H1 (cell line): ENCODE data around the gene CDH22. TPM values are rescaled to one million over a fixed set of nuclear protein-coding genes. Genes with fewer than 3 reads are reported as not detected.
A peak's percentile ranks its signal among the peaks of the same experiment; 100 is the strongest.

ENCODE experiments used
- CTCF ChIA-PET: fragments of 300-600 bp; sonication (Branson Sonifier 250); formaldehyde crosslinking; loops from one replicate; lab custom pipeline; 2021; ENCODE audit not compliant: partially characterized antibody; lab: Charles Lee
- POLR2A ChIA-PET: fragments of 300-600 bp; sonication (Branson Sonifier 250); formaldehyde crosslinking; loops from one replicate; lab custom pipeline; 2021; ENCODE audit warnings: inconsistent platforms; ENCODE audit not compliant: partially characterized antibody; lab: Charles Lee
- DNase-seq, 2 experiments: peaks; one replicate each; pipeline versions ENCODE4 v3.0.0 to v3.0.0-alpha.2; 2010 to 2022; ENCODE audit warnings: low spot score in 2 of 2, low read depth in 1 of 2, mixed read lengths in 1 of 2
- FAIRE-seq: peaks from 2 replicates; lab custom pipeline; 2011; peaks lifted over from hg19 to GRCh38; lab: Jason Lieb, UNC
- H2AFZ ChIP-seq: 2 replicates; pipeline ENCODE4 v1.8.1; 2012; ENCODE audit warnings: low read length, inconsistent platforms
- H2AK5ac ChIP-seq: 2 replicates; pipeline ENCODE4 v1.6.1; 2013; ENCODE audit warnings: low read depth, low read length
- H2BK120ac ChIP-seq: replicated peaks from 2 replicates; pipeline ENCODE3; 2013; ENCODE audit warnings: low read depth, low read length, inconsistent platforms
- H2BK12ac ChIP-seq: 2 replicates; pipeline ENCODE4 v1.6.1; 2013; ENCODE audit warnings: low read depth, low read length
- H2BK15ac ChIP-seq: 2 replicates; pipeline ENCODE4 v1.6.1; 2013; ENCODE audit warnings: low read length
- H2BK20ac ChIP-seq: 2 replicates; pipeline ENCODE4 v1.6.1; 2013; ENCODE audit warnings: low read length
- H2BK5ac ChIP-seq: 2 replicates; pipeline ENCODE4 v1.6.1; 2013; ENCODE audit warnings: low read depth, low read length
- H3K14ac ChIP-seq: 2 replicates; pipeline ENCODE4 v1.6.1; 2013; ENCODE audit warnings: inconsistent platforms; ENCODE audit not compliant: insufficient read length
- H3K18ac ChIP-seq: 2 replicates; pipeline ENCODE4 v1.6.1; 2013; ENCODE audit warnings: low read length; ENCODE audit errors: extremely low read depth
- H3K23ac ChIP-seq: 2 replicates; pipeline ENCODE4 v1.6.1; 2013; ENCODE audit warnings: inconsistent platforms; ENCODE audit not compliant: insufficient read length
- H3K23me2 ChIP-seq: 2 replicates; pipeline ENCODE4 v1.6.1; 2013; ENCODE audit warnings: low read depth, low read length
- H3K27ac ChIP-seq: 2 replicates; pipeline ENCODE4 v1.6.1; 2011; ENCODE audit warnings: low read depth, low read length, inconsistent platforms
- H3K27me3 ChIP-seq, 4 experiments: replicated peaks in 1 of 4; 1 replicate in 1 of 4; 2 replicates in 3 of 4; pipeline versions ENCODE4 v1.6.1 to v1.8.1; 2011 to 2013; ENCODE audit warnings: low read length in 3 of 4, mild to moderate bottlenecking in 3 of 4, inconsistent platforms in 2 of 4, mixed read lengths in 2 of 4, moderate library complexity in 1 of 4; ENCODE audit not compliant: control insufficient read depth in 3 of 4, insufficient read depth in 3 of 4; ENCODE audit errors: extremely low read depth in 1 of 4
- H3K36me3 ChIP-seq, 4 experiments: 2 replicates each; pipeline versions ENCODE4 v1.6.1 to v1.8.1; 2011 to 2013; ENCODE audit warnings: mild to moderate bottlenecking in 4 of 4, low read length in 3 of 4, moderate library complexity in 2 of 4, control low read depth in 1 of 4, inconsistent platforms in 1 of 4; ENCODE audit not compliant: insufficient read depth in 4 of 4, control insufficient read depth in 2 of 4
- H3K4ac ChIP-seq: replicated peaks from 2 replicates; pipeline ENCODE3; 2013; ENCODE audit warnings: low read length, low read depth, mixed read lengths, inconsistent platforms; ENCODE audit not compliant: insufficient read length
- H3K4me1 ChIP-seq, 4 experiments: replicated peaks in 1 of 4; 1 replicate in 1 of 4; 2 replicates in 3 of 4; pipeline versions ENCODE4 v1.6.1 to v1.8.1; 2011 to 2013; ENCODE audit warnings: low read length in 3 of 4, inconsistent platforms in 2 of 4, mixed read lengths in 1 of 4; ENCODE audit not compliant: insufficient read depth in 4 of 4, control insufficient read depth in 3 of 4
- H3K4me2 ChIP-seq, 2 experiments: 2 replicates each; pipeline versions ENCODE4 v1.6.1 to v1.8.1; 2011 to 2013; ENCODE audit warnings: low read depth in 2 of 2, low read length in 2 of 2, control low read depth in 1 of 2, inconsistent platforms in 1 of 2, mild to moderate bottlenecking in 1 of 2; ENCODE audit not compliant: insufficient read depth in 1 of 2
- H3K4me3 ChIP-seq, 4 experiments: fragments of 200-600, 300-600 bp in 1 of 4; sonication (generic), shearing (Covaris generic), sonication (Bioruptor Twin) in 1 of 4; 2 replicates each; pipeline versions ENCODE4 v1.5.1 to v1.8.1; 2011 to 2016; ENCODE audit warnings: low read length in 4 of 4, low read depth in 3 of 4, control low read depth in 2 of 4, inconsistent platforms in 2 of 4, mild to moderate bottlenecking in 2 of 4, mixed read lengths in 1 of 4, moderate library complexity in 1 of 4; ENCODE audit not compliant: insufficient read depth in 2 of 4; ENCODE audit errors: extremely low read depth in 1 of 4
- H3K56ac ChIP-seq: replicated peaks from 2 replicates; pipeline ENCODE3; 2013; ENCODE audit warnings: low read depth, mild to moderate bottlenecking, mixed read lengths, low read length, inconsistent platforms; ENCODE audit not compliant: insufficient read length
- H3K79me1 ChIP-seq: 2 replicates; pipeline ENCODE4 v1.6.1; 2013; ENCODE audit warnings: low read depth, low read length, control low read depth
- H3K79me2 ChIP-seq, 2 experiments: 2 replicates each; pipeline versions ENCODE4 v1.6.1 to v1.8.1; 2012 to 2013; ENCODE audit warnings: low read length in 2 of 2, mild to moderate bottlenecking in 2 of 2, inconsistent platforms in 1 of 2; ENCODE audit not compliant: insufficient read depth in 2 of 2, control insufficient read depth in 1 of 2
- H3K9ac ChIP-seq, 4 experiments: replicated peaks in 1 of 4; 1 replicate in 1 of 4; 2 replicates in 3 of 4; pipeline versions ENCODE4 v1.6.1 to v1.8.1; 2011 to 2013; ENCODE audit warnings: low read depth in 3 of 4, low read length in 3 of 4, control low read depth in 2 of 4, mild to moderate bottlenecking in 2 of 4, moderate library complexity in 2 of 4, inconsistent platforms in 1 of 4; ENCODE audit errors: extremely low read depth in 1 of 4
- H3K9me3 ChIP-seq, 2 experiments: 2 replicates each; pipeline versions ENCODE4 v1.6.1 to v1.8.1; 2012 to 2013; ENCODE audit warnings: mild to moderate bottlenecking in 2 of 2, moderate library complexity in 2 of 2, control low read depth in 1 of 2, inconsistent platforms in 1 of 2, low read depth in 1 of 2, low read length in 1 of 2, mixed read lengths in 1 of 2; ENCODE audit not compliant: insufficient read depth in 2 of 2
- H4K20me1 ChIP-seq, 2 experiments: replicated peaks in 1 of 2; 2 replicates each; pipeline versions ENCODE3 to v1.8.1; 2011 to 2013; ENCODE audit warnings: inconsistent platforms in 2 of 2, low read length in 2 of 2, mild to moderate bottlenecking in 1 of 2; ENCODE audit not compliant: insufficient read depth in 2 of 2, control insufficient read depth in 1 of 2
- H4K5ac ChIP-seq: 2 replicates; pipeline ENCODE4 v1.6.1; 2013; ENCODE audit warnings: low read length, low read depth, mixed read lengths, inconsistent platforms; ENCODE audit not compliant: insufficient read length
- H4K8ac ChIP-seq: 2 replicates; pipeline ENCODE4 v1.8.0; 2013; ENCODE audit warnings: mild to moderate bottlenecking, moderate library complexity, low read length, inconsistent platforms; ENCODE audit not compliant: insufficient read depth; ENCODE audit errors: extremely low read depth
- H4K91ac ChIP-seq: replicated peaks from 2 replicates; pipeline ENCODE3; 2013; ENCODE audit warnings: low read length, mixed read lengths, inconsistent platforms; ENCODE audit not compliant: insufficient read length
- BACH1 ChIP-seq: IDR thresholded peaks from 2 replicates; pipeline ENCODE4 v1.6.1; 2012; ENCODE audit warnings: low read length, improper control_type of control experiment
- BCL11A ChIP-seq, 2 experiments: IDR thresholded peaks; one replicate each; pipeline ENCODE4 v1.6.1; 2011; ENCODE audit warnings: low read depth in 2 of 2, low read length in 2 of 2, mild to moderate bottlenecking in 2 of 2
- CBX8 ChIP-seq: fragments of 300-800, 300-1000 bp; sonication (generic); IDR thresholded peaks from 2 replicates; pipeline ENCODE4 v1.7.1; 2016; ENCODE audit warnings: low read depth, low read length, borderline replicate concordance
- KDM5A ChIP-seq: fragments of 200-600 bp; IDR thresholded peaks from 2 replicates; pipeline ENCODE4 v1.7.1; 2012; ENCODE audit warnings: mild to moderate bottlenecking, low read length, inconsistent platforms, mixed read lengths
- POLR2A ChIP-seq, 2 experiments: IDR thresholded peaks; 1 replicate in 1 of 2; 2 replicates in 1 of 2; pipeline ENCODE4 v1.6.1; 2011; ENCODE audit warnings: low read depth in 2 of 2, low read length in 2 of 2, mild to moderate bottlenecking in 2 of 2; ENCODE audit errors: control extremely low read depth in 1 of 2
- POLR2AphosphoS5 ChIP-seq: IDR thresholded peaks from 2 replicates; pipeline ENCODE4 v1.6.1; 2011; ENCODE audit warnings: low read depth, low read length
- POU5F1 ChIP-seq: IDR thresholded peaks from 2 replicates; pipeline ENCODE4 v1.6.1; 2011; ENCODE audit warnings: low read depth, mild to moderate bottlenecking, low read length, moderate library complexity
- SIN3A ChIP-seq, 2 experiments: IDR thresholded peaks in 1 of 2; conservative IDR thresholded peaks in 1 of 2; 2 replicates each; pipeline ENCODE4 v1.6.1; 2011 to 2012; ENCODE audit warnings: low read length in 2 of 2, improper control_type of control experiment in 1 of 2, low read depth in 1 of 2, mild to moderate bottlenecking in 1 of 2
- SRF ChIP-seq: IDR thresholded peaks from 2 replicates; pipeline ENCODE4 v1.6.1; 2011; ENCODE audit warnings: mild to moderate bottlenecking, low read depth, low read length, moderate library complexity
- YY1 ChIP-seq: IDR thresholded peaks from 2 replicates; pipeline ENCODE4 v1.6.1; 2011; ENCODE audit warnings: low read depth, mild to moderate bottlenecking, low read length
- WGBS, 2 experiments: shearing (Covaris generic) in 1 of 2; methylation state at CpG; one replicate each; pipeline versions ENCODE4 v1.1.6 to v1.1.7; 2013 to 2015; ENCODE audit warnings: low lambda C conversion rate in 2 of 2, mixed read lengths in 2 of 2, inconsistent platforms in 1 of 2, low coverage in 1 of 2, missing lambda C conversion rate in 1 of 2; ENCODE audit not compliant: insufficient replicate concordance in 2 of 2, insufficient coverage in 1 of 2, insufficient read length in 1 of 2; ENCODE audit errors: extremely low coverage in 1 of 2, missing lambda C conversion rate in 1 of 2; 5-methylcytosine and 5-hydroxymethylcytosine counted together
- polyA plus RNA-seq, 7 experiments: library from polyadenylated mRNA; depleted of rRNA in 3 of 7; stranded (reverse) in 5 of 7; unstranded in 2 of 7; fragments of >200 nt in 5 of 7; fragments of 200-250 nt in 2 of 7; gene quantifications; 1 replicate in 5 of 7; 2 replicates in 1 of 7; 4 replicates in 1 of 7; pipeline versions ENCODE4 v1.2.1 to v1.2.3, GENCODE V29; 2011 to 2013; ENCODE audit warnings: missing spikeins in 2 of 7, mixed read lengths in 2 of 7
- total RNA-seq: library from RNA; stranded (reverse); fragmentation: NEBNext Ultra II Directional; extraction: Animal tissue kit (Norgen Biotek cat#: 25700); gene quantifications from 2 replicates; pipeline ENCODE4 v1.2.1, GENCODE V29; 2021
- TF ChIP-seq, protein P1 (sequence below), 3 experiments: IDR thresholded peaks; 1 replicate in 2 of 3; 2 replicates in 1 of 3; pipeline versions ENCODE4 v1.5.1 to v1.6.1; 2011; ENCODE audit warnings: low read length in 3 of 3, mild to moderate bottlenecking in 3 of 3, inconsistent platforms in 2 of 3, low read depth in 1 of 3, moderate library complexity in 1 of 3; ENCODE audit not compliant: insufficient read depth in 1 of 3; ENCODE audit errors: control extremely low read depth in 1 of 3

CDH22 gene
- total and polyA plus RNA-seq, 2 of the 8 experiments (the other 6 are each of a cell fraction or from before 2014, with no cell fraction given): 0.35 to 0.39 TPM

DNA sequence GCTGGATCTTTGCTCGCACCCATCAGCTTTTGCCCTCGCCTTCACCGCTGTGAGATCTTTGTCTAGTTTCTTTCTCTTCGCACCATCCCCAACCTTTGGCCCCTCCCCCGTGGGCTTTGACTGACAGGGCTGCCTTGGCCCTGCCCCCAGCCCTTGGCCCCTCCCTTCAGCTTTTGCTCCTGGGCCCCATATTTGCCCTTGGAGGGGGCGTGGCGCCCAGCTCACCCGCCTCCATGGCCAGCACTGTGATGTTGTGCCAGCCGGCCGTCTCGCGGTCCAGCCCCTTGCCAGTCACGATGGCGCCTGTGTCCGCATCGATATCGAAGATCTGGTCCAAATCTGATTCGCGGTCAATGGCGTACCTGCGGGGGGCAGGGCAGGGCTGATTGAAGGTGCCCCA, 109.1 kb downstream of the CDH22 start:
- Histone ChIP-seq H3K23ac (no peak overlapping the region), H2AK5ac (no peak overlapping the region), H4K91ac (peak overlapping the region; percentile 87), H3K4me3 (peak overlapping the region; percentile 23 to 56 (median 40); a peak in 6 of 8 replicates), H3K27me3 (peaks cover 0 to 8% (median 0%) of the 10 kb centered on the region in 4 experiments; a peak in 2 of 7 replicates), H3K23me2 (peaks cover 7% of the 10 kb centered on the region), H2BK5ac (no peak overlapping the region), H2AFZ (peak overlapping the region; percentile 80; the same call in 1 of the 2 replicates), H2BK12ac (peak overlapping the region; percentile 85; the same call in 1 of the 2 replicates), H3K9ac (peak overlapping the region in 1 of 4 experiments; percentile 19; a peak in 2 of 7 replicates), H2BK15ac (0 out of 2 replicates have a peak overlapping the region, but pooled peaks have one; percentile 95), H3K4ac (no peak overlapping the region), H4K20me1 (no peaks in the 10 kb centered on the region), H3K18ac (no peak overlapping the region; the same call in 1 of the 2 replicates), H4K8ac (peak overlapping the region; percentile 81; the same call in 1 of the 2 replicates), H2BK120ac (no peak overlapping the region), H3K79me2 (no peaks in the 10 kb centered on the region), H3K4me2 (peak overlapping the region; percentile 70 to 74), H3K4me1 (peaks cover 0 to 21% (median 6%) of the 10 kb centered on the region in 4 experiments; a peak in 4 of 7 replicates), H3K9me3 (no peaks in the 10 kb centered on the region), H3K27ac (no peak overlapping the region), H2BK20ac (no peak overlapping the region), H3K14ac (no peak overlapping the region), H4K5ac (no peak overlapping the region), H3K36me3 (no peaks in the 10 kb centered on the region), H3K56ac (no peak overlapping the region), H3K79me1 (no peaks in the 10 kb centered on the region)
- WGBS, 2 experiments: 15% methylated on average over 18 of the region's 21 CpGs; no CpG with 5 or more reads in 1 of the 2 experiments
- CTCF ChIA-PET: interaction anchor here (0.7 to 3.1 kb wide), 10 partner anchors 10 to 186 kb away, joined by 3 to 16 read pairs (median 4); no protein-coding TSS in a partner anchor
- FAIRE-seq (no peak), DNase-seq (peak; percentile 41 to 95)
- POLR2A ChIA-PET: no interaction called here
- TF ChIP-seq SRF: no peak
- 0 out of 4 replicates have a peak, but pooled peaks of 1 of the 2 experiments have one; percentile 39 for TF ChIP-seq SIN3A (conservative IDR thresholded peaks at IDR 0.05 in 1 of 2, IDR thresholded peaks at IDR 0.05 in 1 of 2; ENCODE audit: low read depth in 1 of 2, low read length in 2 of 2)
- no peak for TF ChIP-seq BCL11A (IDR thresholded peaks at IDR 0.05; ENCODE audit: low read depth in 2 of 2, low read length in 2 of 2)
- peak in 1 of 2 experiments; percentile 46; a peak in 1 of 3 replicates for TF ChIP-seq POLR2A (IDR thresholded peaks at IDR 0.05; ENCODE audit: control extremely low read depth in 1 of 2, low read depth in 2 of 2, low read length in 2 of 2)
- no peak for TF ChIP-seq BACH1
- TF ChIP-seq, protein P1, sequence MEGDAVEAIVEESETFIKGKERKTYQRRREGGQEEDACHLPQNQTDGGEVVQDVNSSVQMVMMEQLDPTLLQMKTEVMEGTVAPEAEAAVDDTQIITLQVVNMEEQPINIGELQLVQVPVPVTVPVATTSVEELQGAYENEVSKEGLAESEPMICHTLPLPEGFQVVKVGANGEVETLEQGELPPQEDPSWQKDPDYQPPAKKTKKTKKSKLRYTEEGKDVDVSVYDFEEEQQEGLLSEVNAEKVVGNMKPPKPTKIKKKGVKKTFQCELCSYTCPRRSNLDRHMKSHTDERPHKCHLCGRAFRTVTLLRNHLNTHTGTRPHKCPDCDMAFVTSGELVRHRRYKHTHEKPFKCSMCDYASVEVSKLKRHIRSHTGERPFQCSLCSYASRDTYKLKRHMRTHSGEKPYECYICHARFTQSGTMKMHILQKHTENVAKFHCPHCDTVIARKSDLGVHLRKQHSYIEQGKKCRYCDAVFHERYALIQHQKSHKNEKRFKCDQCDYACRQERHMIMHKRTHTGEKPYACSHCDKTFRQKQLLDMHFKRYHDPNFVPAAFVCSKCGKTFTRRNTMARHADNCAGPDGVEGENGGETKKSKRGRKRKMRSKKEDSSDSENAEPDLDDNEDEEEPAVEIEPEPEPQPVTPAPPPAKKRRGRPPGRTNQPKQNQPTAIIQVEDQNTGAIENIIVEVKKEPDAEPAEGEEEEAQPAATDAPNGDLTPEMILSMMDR (IDR thresholded peaks at IDR 0.05; ENCODE audit: control extremely low read depth in 1 of 3, insufficient read depth in 1 of 3, low read depth in 1 of 3, low read length in 3 of 3): no peak
- TF ChIP-seq POU5F1: no peak
- peak; percentile 74 for TF ChIP-seq YY1
- TF ChIP-seq CBX8: no peak
- peak; percentile 42; the same call in 1 of the 2 replicates for TF ChIP-seq POLR2AphosphoS5
- TF ChIP-seq KDM5A: no peak
